Liver (tissue), 9 donors: ENCODE data around the gene FGF11. TPM values are rescaled to one million over a fixed set of nuclear protein-coding genes. Genes with fewer than 3 reads are reported as not detected.

Experiments
- DNase-seq: peaks from one replicate; pipeline ENCODE4 v3.0.0-alpha.2; 2017; ENCODE audit warnings: low spot score
- H3K27ac ChIP-seq, 2 donors: one replicate each; pipeline ENCODE4 v1.7.0; 2013; ENCODE audit warnings: inconsistent platforms in 2 of 2, low read length in 2 of 2, control low read depth in 1 of 2, low read depth in 1 of 2, mild to moderate bottlenecking in 1 of 2
- H3K27me3 ChIP-seq, 4 donors: one replicate each; pipeline versions ENCODE4 v1.6.1 to v1.7.0; 2013; ENCODE audit warnings: low read length in 3 of 4, inconsistent platforms in 1 of 4, mild to moderate bottlenecking in 1 of 4, moderate library complexity in 1 of 4; ENCODE audit not compliant: control insufficient read depth in 4 of 4, insufficient read depth in 4 of 4
- H3K36me3 ChIP-seq, 4 donors: one replicate each; pipeline versions ENCODE4 v1.6.1 to v1.7.0; 2013; ENCODE audit warnings: low read length in 3 of 4, mild to moderate bottlenecking in 3 of 4, low read depth in 1 of 4, moderate library complexity in 1 of 4; ENCODE audit not compliant: control insufficient read depth in 4 of 4, insufficient read depth in 3 of 4
- H3K4me1 ChIP-seq, 4 donors: one replicate each; pipeline versions ENCODE4 v1.6.1 to v1.7.0; 2013; ENCODE audit warnings: low read length in 3 of 4, mild to moderate bottlenecking in 3 of 4, moderate library complexity in 1 of 4; ENCODE audit not compliant: control insufficient read depth in 4 of 4, insufficient read depth in 4 of 4
- H3K4me3 ChIP-seq, 3 donors: one replicate each; pipeline versions ENCODE4 v1.6.1 to v1.7.0; 2013; ENCODE audit warnings: low read length in 3 of 3, control low read depth in 1 of 3, low read depth in 1 of 3, mild to moderate bottlenecking in 1 of 3
- H3K9ac ChIP-seq, 2 donors: one replicate each; pipeline ENCODE4 v1.7.0; 2013; ENCODE audit warnings: low read length in 2 of 2, mild to moderate bottlenecking in 2 of 2, moderate library complexity in 2 of 2, control low read depth in 1 of 2, low read depth in 1 of 2
- H3K9me3 ChIP-seq, 4 donors: one replicate each; pipeline versions ENCODE4 v1.6.1 to v1.7.0; 2013; ENCODE audit warnings: low read length in 3 of 4; ENCODE audit not compliant: control insufficient read depth in 4 of 4
- FOXA2 ChIP-seq: IDR thresholded peaks from 2 replicates; pipeline ENCODE4 v1.6.1; 2016; ENCODE audit warnings: antibody characterized with exemption
- GABPA ChIP-seq, 2 donors: IDR thresholded peaks in 1 of 2; conservative IDR thresholded peaks in 1 of 2; 2 replicates each; pipeline ENCODE4 v1.6.1; 2016; ENCODE audit warnings: antibody characterized with exemption in 2 of 2, mild to moderate bottlenecking in 1 of 2, moderate library complexity in 1 of 2
- HNF4A ChIP-seq, 2 donors: conservative IDR thresholded peaks; 2 replicates each; pipeline ENCODE4 v1.6.1; 2016; ENCODE audit warnings: antibody characterized with exemption in 2 of 2, mild to moderate bottlenecking in 2 of 2
- MAX ChIP-seq: IDR thresholded peaks from 2 replicates; pipeline ENCODE4 v1.6.1; 2016; ENCODE audit warnings: antibody characterized with exemption
- NR2F2 ChIP-seq: IDR thresholded peaks from 2 replicates; pipeline ENCODE4 v1.6.1; 2016; ENCODE audit warnings: antibody characterized with exemption
- RAD21 ChIP-seq, 2 donors: IDR thresholded peaks; 2 replicates each; pipeline ENCODE4 v1.6.1; 2016; ENCODE audit warnings: antibody characterized with exemption in 2 of 2, mild to moderate bottlenecking in 2 of 2
- RXRA ChIP-seq, 2 donors: IDR thresholded peaks; 2 replicates each; pipeline ENCODE4 v1.6.1; 2017 to 2018; ENCODE audit warnings: antibody characterized with exemption in 2 of 2, mild to moderate bottlenecking in 1 of 2
- SP1 ChIP-seq: IDR thresholded peaks from 2 replicates; pipeline ENCODE4 v1.6.1; 2018; ENCODE audit warnings: antibody characterized with exemption, mild to moderate bottlenecking
- TAF1 ChIP-seq: conservative IDR thresholded peaks from 2 replicates; pipeline ENCODE4 v1.6.1; 2016; ENCODE audit warnings: antibody characterized with exemption, mild to moderate bottlenecking
- whole genome bisulfite sequencing: extraction: QIAGEN DNeasy Blood & Tissue Kit; methylation state at CpG from one replicate; pipeline ENCODE4 v1.1.7; 2013; 5-methylcytosine and 5-hydroxymethylcytosine counted together
- polyA plus RNA-seq, 2 donors: library from polyadenylated mRNA; stranded (reverse) in 1 of 2; unstranded in 1 of 2; fragments of 200-250 nt in 1 of 2; fragments of >200 nt in 1 of 2; fragmentation: Nextera tagmentation in 1 of 2; extraction: Ambion mirVana in 1 of 2; gene quantifications; one replicate each; pipeline versions ENCODE4 v1.2.1 to v1.2.3, GENCODE V29; 2013 to 2015
- total RNA-seq, 2 donors: library from RNA; depleted of rRNA; stranded (reverse); fragments of >200 nt; gene quantifications; one replicate each; pipeline ENCODE4 v1.2.3, GENCODE V29; 2014
- TF ChIP-seq, protein P1 (sequence below): IDR thresholded peaks from 2 replicates; pipeline ENCODE4 v1.6.1; 2016; ENCODE audit warnings: antibody characterized with exemption, mild to moderate bottlenecking
- TF ChIP-seq, protein P2 (sequence below): fragments of 150-350 bp; IDR thresholded peaks from 2 replicates; pipeline ENCODE4 v1.5.1; 2017; ENCODE audit warnings: improper control_type of control experiment, low read depth, low read length; ENCODE audit not compliant: missing input control
- TF ChIP-seq, protein P3 (sequence below): IDR thresholded peaks from 2 replicates; pipeline ENCODE4 v1.6.1; 2016; ENCODE audit warnings: antibody characterized with exemption
- TF ChIP-seq, protein P4 (sequence below): IDR thresholded peaks from 2 replicates; pipeline ENCODE4 v1.6.1; 2016; ENCODE audit warnings: antibody characterized with exemption
- donor health status: healthy.
- donor health status: healthy.
- donor health status: healthy.
- donor health status: healthy.
- donor health status: healthy.

Gene FGF11
- total and polyA plus RNA-seq, 4 donors, result 0.17 to 0.25 (median 0.20) TPM

DNA sequence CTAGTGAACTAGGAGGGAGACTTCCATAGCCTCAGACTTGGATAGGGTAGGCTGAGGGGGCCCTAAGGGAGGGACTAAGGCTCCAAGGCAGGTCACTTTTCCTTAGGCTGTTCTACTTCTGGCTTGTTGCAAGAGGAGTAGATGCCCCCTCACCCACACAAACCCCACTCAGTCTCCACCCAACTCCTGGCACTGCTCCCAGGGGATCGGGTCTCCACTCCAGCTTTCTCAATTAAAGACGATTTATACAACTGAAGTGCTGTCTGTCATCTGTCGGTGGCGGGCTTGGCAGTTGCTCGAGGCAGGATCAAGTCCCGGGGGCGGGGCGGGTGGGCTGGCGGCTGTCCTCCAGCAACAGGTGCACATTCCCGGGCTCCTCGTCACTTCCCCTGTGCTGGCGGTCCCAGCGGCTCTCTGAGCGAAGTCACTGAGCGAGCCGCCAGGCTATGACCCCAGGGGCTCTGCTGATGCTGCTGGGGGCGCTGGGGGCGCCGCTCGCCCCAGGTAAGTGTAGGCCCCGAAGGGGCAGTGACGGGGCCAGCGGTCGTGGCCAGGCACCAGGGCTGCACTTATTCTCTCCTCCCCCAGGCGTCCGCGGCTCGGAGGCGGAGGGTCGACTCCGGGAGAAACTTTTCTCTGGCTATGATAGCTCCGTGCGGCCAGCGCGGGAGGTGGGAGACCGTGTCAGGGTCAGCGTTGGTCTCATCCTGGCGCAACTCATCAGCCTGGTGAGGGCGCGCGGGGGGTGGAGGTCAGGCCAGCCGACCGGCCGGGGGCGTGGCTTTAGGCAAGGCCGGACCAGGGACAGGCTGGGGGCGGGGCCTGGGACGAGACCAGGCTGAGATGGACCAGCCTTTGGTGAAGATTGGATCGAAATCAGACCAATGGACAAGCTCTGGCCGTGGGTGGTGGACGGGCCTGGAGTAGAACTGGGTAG is 5.6 kb downstream of the FGF11 start, which contains the start of gene CHRNB1:
CHRNB1 (plus strand) TSS at position 380 of the 937 bp plus-strand sequence; CDS start at position 447, 67 bp downstream.
- Histone ChIP-seq H3K4me1 (peaks cover 14 to 29% (median 23%) of the 10 kb centered on the region in 4 donors), H3K9ac (peak within 1 kb of the TSS in 1 of 2 donors; percentile 45), H3K27ac (peak within 1 kb of the TSS; percentile 80 to 92), H3K36me3 (no peaks in the 10 kb centered on the region), H3K4me3 (peak within 1 kb of the TSS; percentile 34 to 73 (median 68)), H3K9me3 (no peaks in the 10 kb centered on the region), H3K27me3 (no peaks in the 10 kb centered on the region)
- TF ChIP-seq, protein P1, sequence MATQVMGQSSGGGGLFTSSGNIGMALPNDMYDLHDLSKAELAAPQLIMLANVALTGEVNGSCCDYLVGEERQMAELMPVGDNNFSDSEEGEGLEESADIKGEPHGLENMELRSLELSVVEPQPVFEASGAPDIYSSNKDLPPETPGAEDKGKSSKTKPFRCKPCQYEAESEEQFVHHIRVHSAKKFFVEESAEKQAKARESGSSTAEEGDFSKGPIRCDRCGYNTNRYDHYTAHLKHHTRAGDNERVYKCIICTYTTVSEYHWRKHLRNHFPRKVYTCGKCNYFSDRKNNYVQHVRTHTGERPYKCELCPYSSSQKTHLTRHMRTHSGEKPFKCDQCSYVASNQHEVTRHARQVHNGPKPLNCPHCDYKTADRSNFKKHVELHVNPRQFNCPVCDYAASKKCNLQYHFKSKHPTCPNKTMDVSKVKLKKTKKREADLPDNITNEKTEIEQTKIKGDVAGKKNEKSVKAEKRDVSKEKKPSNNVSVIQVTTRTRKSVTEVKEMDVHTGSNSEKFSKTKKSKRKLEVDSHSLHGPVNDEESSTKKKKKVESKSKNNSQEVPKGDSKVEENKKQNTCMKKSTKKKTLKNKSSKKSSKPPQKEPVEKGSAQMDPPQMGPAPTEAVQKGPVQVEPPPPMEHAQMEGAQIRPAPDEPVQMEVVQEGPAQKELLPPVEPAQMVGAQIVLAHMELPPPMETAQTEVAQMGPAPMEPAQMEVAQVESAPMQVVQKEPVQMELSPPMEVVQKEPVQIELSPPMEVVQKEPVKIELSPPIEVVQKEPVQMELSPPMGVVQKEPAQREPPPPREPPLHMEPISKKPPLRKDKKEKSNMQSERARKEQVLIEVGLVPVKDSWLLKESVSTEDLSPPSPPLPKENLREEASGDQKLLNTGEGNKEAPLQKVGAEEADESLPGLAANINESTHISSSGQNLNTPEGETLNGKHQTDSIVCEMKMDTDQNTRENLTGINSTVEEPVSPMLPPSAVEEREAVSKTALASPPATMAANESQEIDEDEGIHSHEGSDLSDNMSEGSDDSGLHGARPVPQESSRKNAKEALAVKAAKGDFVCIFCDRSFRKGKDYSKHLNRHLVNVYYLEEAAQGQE, result peak; percentile 68
- TF ChIP-seq SP1, result peak; percentile 68
- no peak for TF ChIP-seq TAF1
- no peak for TF ChIP-seq GABPA (IDR thresholded peaks at IDR 0.05 in 1 of 2, conservative IDR thresholded peaks at IDR 0.05 in 1 of 2)
- peak in 1 of 2 donors; percentile 16 for TF ChIP-seq HNF4A (conservative IDR thresholded peaks at IDR 0.05)
- TF ChIP-seq FOXA2, result no peak
- peak; percentile 30 for TF ChIP-seq NR2F2
- no peak for TF ChIP-seq MAX
- TF ChIP-seq, protein P2, sequence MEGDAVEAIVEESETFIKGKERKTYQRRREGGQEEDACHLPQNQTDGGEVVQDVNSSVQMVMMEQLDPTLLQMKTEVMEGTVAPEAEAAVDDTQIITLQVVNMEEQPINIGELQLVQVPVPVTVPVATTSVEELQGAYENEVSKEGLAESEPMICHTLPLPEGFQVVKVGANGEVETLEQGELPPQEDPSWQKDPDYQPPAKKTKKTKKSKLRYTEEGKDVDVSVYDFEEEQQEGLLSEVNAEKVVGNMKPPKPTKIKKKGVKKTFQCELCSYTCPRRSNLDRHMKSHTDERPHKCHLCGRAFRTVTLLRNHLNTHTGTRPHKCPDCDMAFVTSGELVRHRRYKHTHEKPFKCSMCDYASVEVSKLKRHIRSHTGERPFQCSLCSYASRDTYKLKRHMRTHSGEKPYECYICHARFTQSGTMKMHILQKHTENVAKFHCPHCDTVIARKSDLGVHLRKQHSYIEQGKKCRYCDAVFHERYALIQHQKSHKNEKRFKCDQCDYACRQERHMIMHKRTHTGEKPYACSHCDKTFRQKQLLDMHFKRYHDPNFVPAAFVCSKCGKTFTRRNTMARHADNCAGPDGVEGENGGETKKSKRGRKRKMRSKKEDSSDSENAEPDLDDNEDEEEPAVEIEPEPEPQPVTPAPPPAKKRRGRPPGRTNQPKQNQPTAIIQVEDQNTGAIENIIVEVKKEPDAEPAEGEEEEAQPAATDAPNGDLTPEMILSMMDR, result no peak
- TF ChIP-seq, protein P3, sequence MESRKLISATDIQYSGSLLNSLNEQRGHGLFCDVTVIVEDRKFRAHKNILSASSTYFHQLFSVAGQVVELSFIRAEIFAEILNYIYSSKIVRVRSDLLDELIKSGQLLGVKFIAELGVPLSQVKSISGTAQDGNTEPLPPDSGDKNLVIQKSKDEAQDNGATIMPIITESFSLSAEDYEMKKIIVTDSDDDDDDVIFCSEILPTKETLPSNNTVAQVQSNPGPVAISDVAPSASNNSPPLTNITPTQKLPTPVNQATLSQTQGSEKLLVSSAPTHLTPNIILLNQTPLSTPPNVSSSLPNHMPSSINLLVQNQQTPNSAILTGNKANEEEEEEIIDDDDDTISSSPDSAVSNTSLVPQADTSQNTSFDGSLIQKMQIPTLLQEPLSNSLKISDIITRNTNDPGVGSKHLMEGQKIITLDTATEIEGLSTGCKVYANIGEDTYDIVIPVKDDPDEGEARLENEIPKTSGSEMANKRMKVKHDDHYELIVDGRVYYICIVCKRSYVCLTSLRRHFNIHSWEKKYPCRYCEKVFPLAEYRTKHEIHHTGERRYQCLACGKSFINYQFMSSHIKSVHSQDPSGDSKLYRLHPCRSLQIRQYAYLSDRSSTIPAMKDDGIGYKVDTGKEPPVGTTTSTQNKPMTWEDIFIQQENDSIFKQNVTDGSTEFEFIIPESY, result no peak
- peak; percentile 44 to 45 for TF ChIP-seq RXRA (IDR thresholded peaks at IDR 0.05)
- TF ChIP-seq RAD21 (IDR thresholded peaks at IDR 0.05), result peak in 1 of 2 donors; percentile 43
- TF ChIP-seq, protein P4, sequence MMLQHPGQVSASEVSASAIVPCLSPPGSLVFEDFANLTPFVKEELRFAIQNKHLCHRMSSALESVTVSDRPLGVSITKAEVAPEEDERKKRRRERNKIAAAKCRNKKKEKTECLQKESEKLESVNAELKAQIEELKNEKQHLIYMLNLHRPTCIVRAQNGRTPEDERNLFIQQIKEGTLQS, result no peak
- 5% methylated on average over 51 of the region's 51 CpGs for WGBS
- peak; percentile 83 for DNase-seq
